ENCODE data around the gene APCDD1L.
"Not testable (repeated sequence)": the region's sequence is repeated elsewhere in the genome, so short reads cannot be mapped to it uniquely, and the experiment has no call there.

Gene APCDD1L

GRCh38 chr20:58440021-58440767 lies 75.0 kb downstream of the APCDD1L start:
- no peak for DNase-seq (ENCODE audit: low read depth)

- DNase-seq (ENCODE audit: low read depth) = no peak
Measured at GRCh38 chr20:58438970-58439808, 76.0 kb downstream of the APCDD1L start.

DNA sequence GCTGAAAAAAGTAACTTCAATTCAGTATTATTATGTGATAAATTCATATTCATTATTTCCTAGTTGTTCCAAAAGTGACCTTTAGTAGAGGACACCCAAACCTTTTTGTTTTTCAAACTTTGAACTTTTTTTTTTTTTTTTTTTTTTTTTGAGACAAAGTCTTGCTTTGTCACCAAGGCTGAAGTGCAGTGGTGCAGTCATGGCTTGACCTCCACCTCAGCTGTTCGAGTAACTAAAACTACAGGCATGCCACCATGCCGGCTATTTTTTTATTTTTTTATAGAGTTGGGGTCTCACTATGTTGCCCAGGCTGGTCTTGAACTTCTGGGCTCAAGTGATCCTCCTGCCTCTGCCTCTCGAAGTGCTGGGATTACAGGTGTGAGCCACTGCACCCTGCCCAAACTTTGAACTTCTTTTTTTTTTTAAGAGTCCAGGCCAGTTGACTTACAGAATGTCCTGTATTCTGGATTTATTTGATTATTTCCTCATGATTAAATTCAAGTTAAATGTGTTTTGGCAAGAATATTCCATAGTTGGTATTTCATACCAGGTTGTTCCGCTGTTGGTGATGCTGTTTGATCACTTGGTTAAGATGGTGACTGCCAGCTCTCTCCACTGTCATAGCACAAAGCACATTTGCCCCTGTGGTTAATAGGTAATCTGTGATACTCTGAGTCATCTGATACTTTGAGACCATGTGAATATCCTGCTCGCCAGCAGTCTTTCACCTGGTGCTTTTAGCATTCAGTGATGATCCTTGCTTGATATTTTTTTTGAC lies 78.1 kb downstream of the APCDD1L start:
- no peak for DNase-seq (ENCODE audit: low read depth)

- no peak for DNase-seq (ENCODE audit: low read depth)
Measured at GRCh38 chr20:58435237-58435636, 80.0 kb downstream of the APCDD1L start.

GRCh38 chr20:58434326-58434725 lies 80.9 kb downstream of the APCDD1L start:
- no peak for DNase-seq (ENCODE audit: low read depth)

- no peak for DNase-seq (ENCODE audit: low read depth)
Measured at GRCh38 chr20:58433759-58434158, 81.4 kb downstream of the APCDD1L start.

DNA sequence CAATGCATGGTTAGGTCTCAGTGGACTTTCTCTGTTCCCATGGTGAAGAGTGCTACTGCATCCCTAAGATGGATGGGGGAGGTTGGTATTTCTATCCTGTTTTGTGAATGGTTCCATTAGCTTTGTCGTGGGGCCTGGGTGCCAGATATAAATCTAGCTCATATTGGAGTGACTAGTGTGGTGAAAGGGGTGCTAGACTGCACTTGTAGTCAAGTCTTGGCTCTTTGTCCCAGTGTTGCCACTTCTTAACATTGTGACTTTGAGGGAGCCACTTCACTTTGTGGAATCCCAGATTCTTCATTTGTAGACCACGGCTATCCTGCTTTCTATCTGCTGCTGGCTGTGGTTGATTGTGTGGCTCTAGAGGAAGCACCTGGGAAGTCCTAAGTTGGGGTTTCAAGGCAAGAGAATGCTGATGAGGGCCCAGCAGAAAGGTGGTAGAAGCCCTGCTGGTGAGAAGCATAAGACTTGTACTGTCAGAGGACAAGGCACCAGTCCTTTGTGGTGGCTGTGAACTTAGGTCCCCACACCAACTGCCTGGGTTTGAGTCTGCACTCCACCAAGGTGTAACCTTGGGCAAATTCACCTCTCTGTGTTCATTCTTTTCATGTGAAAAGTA lies 82.1 kb downstream of the APCDD1L start:
- no peak for DNase-seq (ENCODE audit: low read depth)

- DNase-seq (ENCODE audit: low read depth) = no peak
Measured at GRCh38 chr20:58432186-58432954, 82.8 kb downstream of the APCDD1L start.

DNA sequence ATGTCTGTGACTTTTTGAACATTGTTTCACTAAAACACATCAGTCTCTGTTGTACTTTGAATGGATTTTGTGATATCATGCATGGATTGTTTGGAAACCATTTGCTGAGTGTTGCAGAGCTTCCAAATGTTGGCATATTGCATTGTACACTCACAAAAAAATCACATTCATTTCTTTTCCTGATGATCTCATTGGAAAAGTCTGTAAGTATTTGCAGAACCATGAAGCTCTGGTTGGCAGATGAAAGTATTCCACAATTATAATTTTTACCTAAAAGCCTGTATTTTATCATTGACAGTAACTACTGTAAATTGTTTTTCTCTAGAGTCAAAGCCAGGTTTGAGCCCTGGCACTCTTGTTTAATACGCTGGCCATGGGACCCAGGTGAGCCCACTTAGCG lies 84.1 kb downstream of the APCDD1L start:
- DNase-seq (ENCODE audit: low read depth) = no peak

- no peak for DNase-seq (ENCODE audit: low read depth)
Measured at GRCh38 chr20:58429303-58429702, 85.9 kb downstream of the APCDD1L start.

DNA sequence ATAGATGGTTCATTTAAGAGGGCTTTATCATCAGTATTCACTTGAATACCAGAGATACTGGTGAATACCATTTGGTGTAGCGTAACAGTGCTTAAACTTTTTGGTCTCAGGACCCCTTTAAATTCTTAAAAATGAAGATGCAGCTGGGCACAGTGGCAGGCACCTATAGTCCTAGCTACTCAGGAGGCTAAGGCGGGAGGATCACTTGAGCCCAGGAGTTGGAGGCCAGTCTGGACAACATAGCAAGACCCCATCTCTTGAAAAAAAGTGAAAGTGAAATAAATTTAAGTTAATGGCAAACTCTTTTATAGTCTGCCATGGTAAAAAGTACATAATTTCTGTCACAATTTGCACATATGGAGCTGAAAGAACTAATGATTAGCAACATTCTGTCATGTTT lies 86.8 kb downstream of the APCDD1L start:
- DNase-seq (ENCODE audit: low read depth) = no peak

DNA sequence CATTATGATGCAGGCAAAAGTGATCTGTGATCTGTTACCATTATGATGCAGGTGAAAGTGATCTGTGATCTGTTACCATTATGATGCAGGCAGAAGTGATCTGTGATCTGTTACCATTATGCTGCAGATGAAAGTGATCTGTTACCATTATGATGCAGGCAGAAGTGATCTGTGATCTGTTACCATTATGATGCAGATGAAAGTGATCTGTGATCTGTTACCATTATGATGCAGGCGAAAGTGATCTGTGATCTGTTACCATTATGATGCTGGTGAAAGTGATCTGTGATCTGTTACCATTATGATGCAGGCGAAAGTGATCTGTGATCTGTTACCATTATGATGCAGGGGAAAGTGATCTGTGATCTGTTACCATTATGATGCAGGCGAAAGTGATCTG lies 87.6 kb downstream of the APCDD1L start:
- not testable (repeated sequence) for DNase-seq (ENCODE audit: low read depth)

GRCh38 chr20:58424218-58424969 lies 90.8 kb downstream of the APCDD1L start:
- DNase-seq (ENCODE audit: low read depth) = no peak

DNA sequence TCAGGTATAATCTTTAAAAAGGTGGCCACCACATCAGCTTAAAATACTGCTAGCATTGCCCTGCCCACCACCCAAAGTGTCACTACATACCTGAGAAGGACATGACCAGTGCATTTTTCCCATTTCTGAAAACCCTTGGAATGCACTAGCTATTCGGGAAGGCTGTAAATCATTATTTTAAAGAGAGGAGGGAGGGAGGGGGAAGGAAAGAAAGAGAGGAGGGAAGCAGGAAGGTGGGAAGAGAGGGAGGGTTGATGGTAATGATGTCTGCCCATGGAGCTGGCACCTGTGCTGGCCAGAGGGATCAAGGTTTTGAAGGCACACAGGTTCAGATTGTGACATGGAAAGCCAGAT lies 93.7 kb downstream of the APCDD1L start:
- no peak for DNase-seq (ENCODE audit: low read depth)

DNA sequence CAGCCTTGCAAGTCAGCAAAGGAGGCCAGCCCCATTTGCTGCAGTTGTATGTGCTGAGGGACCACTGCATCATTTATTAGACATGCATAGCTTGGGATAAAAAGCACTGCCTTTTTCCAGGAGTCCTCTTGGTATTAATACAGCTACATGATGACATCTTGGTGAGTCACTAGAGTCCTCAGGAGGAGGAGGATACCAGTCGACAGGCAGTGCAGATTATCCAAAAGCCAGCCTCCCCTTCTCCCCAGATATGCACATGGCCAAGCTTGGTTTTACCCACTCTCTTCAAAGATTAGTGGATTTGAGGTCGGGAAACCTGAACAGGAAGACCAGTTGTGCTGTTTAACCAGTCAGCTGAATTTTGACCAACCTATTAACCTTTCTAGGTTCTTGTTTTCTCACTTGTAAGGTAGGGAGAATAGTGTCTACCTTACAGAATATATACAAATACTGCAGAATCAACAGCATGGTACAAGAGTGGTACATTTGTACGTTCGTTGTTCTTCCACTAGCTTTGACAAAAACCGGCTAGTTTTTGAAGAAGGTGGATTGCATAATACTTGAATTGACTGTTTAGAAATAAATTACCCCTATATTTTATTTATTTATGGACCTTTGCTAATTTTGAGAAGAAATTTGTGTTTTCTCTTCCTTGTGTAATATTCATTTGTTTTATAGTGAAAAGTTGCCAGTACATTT lies 94.3 kb downstream of the APCDD1L start:
- DNase-seq (ENCODE audit: low read depth) = no peak

GRCh38 chr20:58418949-58419748 lies 96.0 kb downstream of the APCDD1L start:
- no peak for DNase-seq (ENCODE audit: low read depth)

- DNase-seq (ENCODE audit: low read depth) = no peak
Measured at GRCh38 chr20:58417438-58417837, 97.8 kb downstream of the APCDD1L start.

DNA sequence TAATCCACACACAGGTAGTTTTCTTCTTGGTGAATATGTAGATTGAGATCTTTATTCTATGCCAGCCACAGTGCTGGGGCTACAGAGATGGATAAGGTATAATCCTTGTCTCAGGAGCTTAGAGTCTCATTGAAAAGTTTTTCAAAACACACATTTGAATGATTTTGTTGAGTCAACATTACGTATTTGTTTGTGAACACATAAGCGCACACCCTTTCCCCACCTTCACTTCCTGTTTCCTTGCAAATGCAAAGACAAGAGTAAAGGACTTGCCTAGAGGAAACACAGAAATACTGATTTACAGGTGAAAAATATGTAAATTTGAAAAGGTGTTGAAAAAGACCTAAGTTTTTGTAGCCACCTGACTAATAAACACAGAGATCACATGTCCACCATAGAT lies 98.4 kb downstream of the APCDD1L start:
- no peak for DNase-seq (ENCODE audit: low read depth)

DNA sequence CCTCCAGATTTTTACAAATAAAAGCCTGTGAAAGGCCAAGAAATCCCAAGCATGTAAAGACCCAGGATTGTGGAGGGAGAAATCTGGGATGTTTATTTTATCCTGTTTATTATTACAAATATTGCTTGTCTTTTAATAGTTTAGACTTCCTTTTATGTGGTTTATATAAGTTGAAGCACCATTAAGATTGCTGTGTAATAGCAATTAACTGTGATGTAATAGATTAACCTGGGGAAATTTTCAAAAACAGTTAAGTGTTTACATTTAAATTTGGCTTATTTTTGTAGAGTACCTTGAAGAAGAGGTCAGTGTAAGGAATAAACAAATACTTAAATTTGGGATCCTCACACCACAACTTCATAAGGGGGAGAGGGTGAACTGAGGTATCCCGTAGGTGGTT lies 99.1 kb downstream of the APCDD1L start:
- DNase-seq (ENCODE audit: low read depth) = no peak
